Smooth muscle cell (in vitro differentiated cells): ENCODE measurements around the gene TRMT1. TPM values are rescaled to one million over a fixed set of nuclear protein-coding genes. Genes with fewer than 3 reads are reported as not detected.

Source experiments
- DNase-seq: peaks from one replicate; lab custom pipeline; 2025; ENCODE audit not compliant: unreplicated experiment; lab: John Stamatoyannopoulos, UW
- H2AFZ ChIP-seq: fragments of 200-600 bp; sonication (generic); 2 replicates; pipeline ENCODE4 v1.6.0; 2016; ENCODE audit warnings: antibody characterized with exemption, low read depth, mild to moderate bottlenecking
- H3F3A ChIP-seq: fragments of 200-600 bp; sonication (generic); 2 replicates; pipeline ENCODE4 v1.6.0; 2017; ENCODE audit warnings: antibody characterized with exemption, low read depth
- H3K27ac ChIP-seq: fragments of 200-600 bp; sonication (generic); 2 replicates; pipeline ENCODE4 v1.5.1; 2016; ENCODE audit warnings: low read depth, mild to moderate bottlenecking
- H3K27me3 ChIP-seq: fragments of 200-600 bp; sonication (generic); 2 replicates; pipeline ENCODE4 v1.6.1; 2016; ENCODE audit warnings: low read depth, mild to moderate bottlenecking
- H3K36me3 ChIP-seq: fragments of 200-600 bp; sonication (generic); 2 replicates; pipeline ENCODE4 v1.5.1; 2016; ENCODE audit warnings: low read depth
- H3K4me1 ChIP-seq: fragments of 200-600 bp; sonication (generic); 2 replicates; pipeline ENCODE4 v1.5.1; 2016; ENCODE audit warnings: low read depth
- H3K4me2 ChIP-seq: fragments of 200-600 bp; sonication (generic); 2 replicates; pipeline ENCODE4 v1.6.0; 2016; ENCODE audit warnings: mild to moderate bottlenecking
- H3K4me3 ChIP-seq: fragments of 200-600 bp; sonication (generic); 2 replicates; pipeline ENCODE4 v1.5.1; 2016; ENCODE audit warnings: mild to moderate bottlenecking
- H3K79me2 ChIP-seq: fragments of 200-600 bp; sonication (generic); 2 replicates; pipeline ENCODE4 v1.6.0; 2016; ENCODE audit warnings: low read depth, mild to moderate bottlenecking
- H3K9ac ChIP-seq: fragments of 200-600 bp; sonication (generic); 2 replicates; pipeline ENCODE4 v1.6.0; 2016; ENCODE audit warnings: low read depth
- H3K9me3 ChIP-seq: fragments of 200-600 bp; sonication (generic); replicated peaks from 2 replicates; pipeline ENCODE4 v1.5.1; 2016; ENCODE audit warnings: low read depth
- H4K20me1 ChIP-seq: fragments of 200-600 bp; sonication (generic); 2 replicates; pipeline ENCODE4 v1.6.0; 2016; ENCODE audit warnings: low read depth
- CTCF ChIP-seq: fragments of 200-600 bp; sonication (generic); IDR thresholded peaks from 2 replicates; pipeline ENCODE4 v1.5.1; 2017; ENCODE audit warnings: borderline replicate concordance, mild to moderate bottlenecking, antibody characterized with exemption; ENCODE audit not compliant: insufficient read depth, poor library complexity, severe bottlenecking
- WGBS: methylation state at CpG from one replicate; pipeline ENCODE4 v1.1.7; 2016; ENCODE audit warnings: low lambda C conversion rate; 5-methylcytosine and 5-hydroxymethylcytosine counted together
- polyA plus RNA-seq: library from polyadenylated mRNA; unstranded; fragments of >200 nt; fragmentation: Nextera tagmentation; extraction: Ambion mirVana; gene quantifications from 2 replicates; pipeline ENCODE4 v1.2.1, GENCODE V29; 2016
- total RNA-seq: library from RNA; depleted of rRNA; stranded (reverse); fragments of >200 nt; gene quantifications from 2 replicates; pipeline ENCODE4 v1.2.3, GENCODE V29; 2014

Gene TRMT1
- total and polyA plus RNA-seq, 2 experiments from 2014 or later: 21.9 to 37.4 TPM

- DNase-seq: no peak
- no peaks in the 10 kb centered on the region for H3K9me3 ChIP-seq
These were observed 43.3 kb downstream of the TRMT1 start for GRCh38 chr19:13073263-13073662.

DNA sequence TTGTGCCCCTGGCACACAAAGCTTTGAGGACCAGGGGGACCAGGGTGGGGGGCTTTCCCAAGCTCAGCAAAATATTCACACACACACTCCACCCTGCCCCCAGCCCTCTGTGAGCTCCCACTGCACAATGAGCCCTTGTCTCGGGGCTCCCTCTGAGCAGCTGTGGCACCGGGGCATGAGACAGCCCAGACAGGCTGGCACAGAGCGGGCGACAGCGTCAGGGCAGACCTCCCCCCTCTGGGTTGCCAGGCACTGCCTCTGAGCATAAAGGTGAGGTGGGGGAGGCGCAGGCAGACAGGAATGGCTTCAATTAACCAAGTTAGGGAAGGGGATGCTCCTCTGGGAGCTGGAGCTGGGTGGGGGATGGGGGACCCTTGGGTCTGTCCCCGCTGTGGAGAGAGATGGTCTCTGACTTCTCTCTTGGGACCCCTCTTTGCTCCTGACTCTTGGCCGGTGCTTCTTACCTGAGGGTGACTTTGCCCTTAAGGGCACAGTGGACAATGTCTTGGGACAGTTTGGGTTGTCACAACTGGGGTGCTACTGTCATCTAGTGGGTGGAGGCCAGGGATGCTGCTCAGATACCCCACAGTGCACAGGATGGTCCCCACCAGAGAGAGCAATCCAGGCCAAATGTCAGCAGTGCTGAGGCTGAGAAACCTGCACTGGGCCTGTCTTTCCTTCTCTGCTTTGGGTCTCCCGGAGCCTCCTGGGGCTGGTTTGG, 44.2 kb downstream of the TRMT1 start:
- H3K36me3 ChIP-seq: no peaks in the 10 kb centered on the region
- no peak overlapping the region for H3K4me3 ChIP-seq
- WGBS: 94% methylated on average over 9 of the region's 9 CpGs
- no peak overlapping the region for H3K4me2 ChIP-seq
- H3K79me2 ChIP-seq: no peaks in the 10 kb centered on the region
- no peaks in the 10 kb centered on the region for H4K20me1 ChIP-seq
- no peak overlapping the region for H3K9ac ChIP-seq
- H3K9me3 ChIP-seq: no peaks in the 10 kb centered on the region
- H3F3A ChIP-seq: no peaks in the 10 kb centered on the region
- no peaks in the 10 kb centered on the region for H3K4me1 ChIP-seq
- no peak overlapping the region for H3K27ac ChIP-seq
- no peaks in the 10 kb centered on the region for H3K27me3 ChIP-seq
- no peak for TF ChIP-seq CTCF
- no peak for DNase-seq
- H2AFZ ChIP-seq: no peak overlapping the region

More at GRCh38 chr19:13073263-13073662, 43.3 kb downstream of the TRMT1 start:
- Histone ChIP-seq H3K4me1 (no peaks in the 10 kb centered on the region), H3K36me3 (no peaks in the 10 kb centered on the region), H3K4me3 (no peak overlapping the region), H3K9ac (no peak overlapping the region), H3K4me2 (no peak overlapping the region), H4K20me1 (no peaks in the 10 kb centered on the region), H2AFZ (no peak overlapping the region), H3K27ac (no peak overlapping the region), H3F3A (no peaks in the 10 kb centered on the region), H3K79me2 (no peaks in the 10 kb centered on the region), H3K27me3 (no peaks in the 10 kb centered on the region)
- 61% methylated on average over 5 of the region's 5 CpGs for WGBS
- TF ChIP-seq CTCF: no peak

DNA sequence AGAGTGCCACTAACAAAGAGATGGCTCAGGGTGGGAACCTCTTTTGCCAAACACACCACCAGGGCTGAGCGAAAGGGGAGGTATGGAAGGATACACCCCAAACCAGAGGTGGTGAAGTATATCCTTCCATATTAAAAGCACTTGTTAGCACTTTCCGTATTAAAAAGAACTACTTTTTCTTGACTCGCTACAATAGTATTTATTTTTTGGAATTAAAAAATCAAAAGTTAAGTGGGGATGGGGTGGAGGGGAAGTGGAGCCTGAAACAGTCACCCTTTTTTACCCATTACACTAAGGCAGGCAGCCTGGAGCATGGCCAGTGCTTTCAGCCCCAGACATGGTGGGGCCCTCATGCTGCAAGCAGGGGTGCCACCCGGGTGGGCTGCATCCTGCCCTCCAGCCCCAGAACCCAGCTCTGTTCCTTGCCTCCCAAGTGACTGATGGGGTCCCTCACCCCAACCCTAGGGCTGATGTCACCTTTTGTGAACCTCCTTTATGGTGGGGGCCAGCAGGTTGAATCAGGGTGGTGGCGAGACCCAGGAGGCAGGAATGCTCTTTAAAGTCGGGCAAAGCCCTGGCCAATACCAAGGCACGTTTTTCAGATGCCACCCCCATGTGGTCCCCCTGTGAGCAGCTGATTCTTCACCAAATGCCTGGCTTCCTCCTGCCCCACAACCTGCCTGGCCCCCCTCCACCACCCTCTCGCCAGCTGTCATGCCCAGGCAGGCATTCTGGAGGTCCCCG, 44.9 kb downstream of the TRMT1 start:
- H3K27me3 ChIP-seq: no peaks in the 10 kb centered on the region
- no peaks in the 10 kb centered on the region for H4K20me1 ChIP-seq
- TF ChIP-seq CTCF: no peak
- H3K9me3 ChIP-seq: no peaks in the 10 kb centered on the region
- no peak overlapping the region for H3K4me3 ChIP-seq
- no peak overlapping the region for H3K9ac ChIP-seq
- no peaks in the 10 kb centered on the region for H3K36me3 ChIP-seq
- 86% methylated on average over 9 of the region's 9 CpGs for WGBS
- H3K27ac ChIP-seq: no peak overlapping the region
- no peaks in the 10 kb centered on the region for H3F3A ChIP-seq
- H3K79me2 ChIP-seq: no peaks in the 10 kb centered on the region
- no peaks in the 10 kb centered on the region for H3K4me1 ChIP-seq
- no peak for DNase-seq
- H2AFZ ChIP-seq: no peak overlapping the region
- no peak overlapping the region for H3K4me2 ChIP-seq
